ENCODE data around the gene HOXB7.

Gene HOXB7

DNA sequence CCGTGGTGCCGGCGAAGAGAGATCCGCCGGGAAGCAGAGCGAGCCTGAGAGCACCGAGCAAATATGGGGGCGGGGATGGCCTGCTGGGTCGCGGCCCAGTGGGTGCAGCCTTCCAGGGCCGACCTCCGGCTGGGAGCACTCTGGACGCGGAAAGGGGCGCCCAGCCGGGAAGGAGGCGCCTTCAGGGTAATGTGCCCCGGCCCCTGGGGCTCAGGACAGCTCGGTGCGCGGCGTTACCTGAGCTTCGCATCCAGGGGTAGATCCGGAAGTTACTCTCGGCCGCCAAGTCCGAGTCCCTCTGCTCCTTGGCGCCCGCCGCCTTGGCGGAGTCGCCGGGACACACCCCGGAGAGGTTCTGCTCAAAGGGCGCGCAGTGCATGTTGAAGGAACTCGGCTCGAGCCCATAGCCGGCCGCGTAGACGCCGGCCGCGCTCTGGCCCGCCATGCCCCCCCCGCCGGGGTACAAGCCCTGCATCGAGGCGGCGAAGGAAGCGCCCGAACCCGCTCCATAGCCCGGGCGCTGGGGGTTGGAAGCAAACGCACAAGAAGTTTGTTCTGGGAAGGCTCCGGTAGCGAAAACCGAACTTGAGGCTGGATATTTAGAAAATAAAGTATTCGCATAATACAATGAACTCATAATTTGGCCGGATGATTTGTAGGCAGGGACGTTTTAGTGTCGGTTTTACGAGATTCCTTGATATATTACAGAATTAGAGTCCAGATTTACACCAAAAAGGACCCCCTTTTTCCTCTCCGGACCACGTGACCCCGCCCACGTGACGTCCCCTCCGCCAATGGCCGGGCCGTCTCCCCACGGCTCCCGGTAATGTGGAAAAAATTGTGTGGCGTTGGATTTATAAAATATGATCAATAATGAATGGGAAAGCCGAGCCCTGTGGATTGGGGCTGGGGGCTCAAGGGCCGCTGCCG, at the start of gene HOXB7:
Gene HOXB7 (minus strand): TSS at position 736 of the 930 bp plus-strand sequence. CDS start 99 bp downstream, at position 637.
- peak; percentile 73 for DNase-seq

- DNase-seq, result no peak
Measured at GRCh38 chr17:48655913-48656312, 45.1 kb upstream of the HOXB7 start.

- DNase-seq, result no peak
Measured at GRCh38 chr17:48649741-48650140, 38.9 kb upstream of the HOXB7 start.

DNA sequence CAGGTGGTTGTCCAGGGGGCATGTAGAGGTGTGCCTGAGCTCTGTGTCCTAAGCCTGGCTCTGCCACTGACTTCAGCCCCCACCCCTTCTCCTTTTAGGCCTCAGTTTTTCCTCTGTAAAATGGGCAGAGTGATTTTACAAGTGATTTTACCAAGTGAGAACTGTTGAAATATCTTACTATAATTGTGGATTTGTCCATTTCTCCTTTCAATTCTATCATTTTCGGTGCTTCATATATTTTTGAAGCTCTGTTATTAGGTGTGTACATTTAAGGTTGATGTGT, 37.1 kb upstream of the HOXB7 start:
- DNase-seq, result no peak

DNA sequence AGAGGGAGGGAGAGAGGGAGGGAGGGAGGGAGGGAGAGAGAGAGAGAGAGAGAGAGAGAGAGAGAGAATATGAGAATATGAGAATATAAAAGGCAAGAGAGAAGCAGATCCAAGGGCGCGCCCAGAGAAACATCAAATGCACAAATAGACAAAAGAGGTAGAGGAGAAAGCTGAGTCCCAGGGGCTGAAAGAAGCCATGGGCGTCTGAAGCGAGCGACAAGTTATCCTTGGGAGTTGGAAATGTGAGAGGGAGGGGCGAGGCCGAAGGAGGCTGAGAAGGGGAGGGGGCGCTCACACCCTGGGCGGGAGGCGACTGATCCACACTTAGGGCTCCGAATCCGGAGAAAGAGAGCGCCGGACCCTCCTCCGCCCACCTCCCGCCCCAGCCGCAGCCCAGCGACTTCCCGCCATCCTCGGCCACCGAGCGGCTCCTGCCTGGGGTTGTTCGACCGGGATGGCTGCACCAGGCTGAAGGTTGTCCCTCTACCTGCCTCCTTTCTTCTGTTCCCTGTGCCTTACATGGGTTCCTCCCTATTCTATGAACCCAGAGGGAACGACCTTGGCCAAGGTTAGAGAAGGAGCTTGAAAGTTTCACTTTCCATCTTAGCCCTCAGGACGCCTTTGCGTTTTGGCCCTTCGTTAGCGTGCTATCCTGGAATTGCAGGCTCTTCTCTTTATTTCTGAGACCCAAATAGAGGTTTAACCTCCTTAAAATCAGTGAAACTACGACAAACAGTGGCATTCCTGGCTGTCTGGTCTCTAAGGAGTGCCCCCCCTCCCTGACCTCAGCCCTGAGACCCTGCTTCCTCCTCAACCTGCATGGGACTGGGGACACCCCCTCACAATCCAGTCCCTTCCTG, 36.5 kb upstream of the HOXB7 start:
- DNase-seq, result no peak

DNA sequence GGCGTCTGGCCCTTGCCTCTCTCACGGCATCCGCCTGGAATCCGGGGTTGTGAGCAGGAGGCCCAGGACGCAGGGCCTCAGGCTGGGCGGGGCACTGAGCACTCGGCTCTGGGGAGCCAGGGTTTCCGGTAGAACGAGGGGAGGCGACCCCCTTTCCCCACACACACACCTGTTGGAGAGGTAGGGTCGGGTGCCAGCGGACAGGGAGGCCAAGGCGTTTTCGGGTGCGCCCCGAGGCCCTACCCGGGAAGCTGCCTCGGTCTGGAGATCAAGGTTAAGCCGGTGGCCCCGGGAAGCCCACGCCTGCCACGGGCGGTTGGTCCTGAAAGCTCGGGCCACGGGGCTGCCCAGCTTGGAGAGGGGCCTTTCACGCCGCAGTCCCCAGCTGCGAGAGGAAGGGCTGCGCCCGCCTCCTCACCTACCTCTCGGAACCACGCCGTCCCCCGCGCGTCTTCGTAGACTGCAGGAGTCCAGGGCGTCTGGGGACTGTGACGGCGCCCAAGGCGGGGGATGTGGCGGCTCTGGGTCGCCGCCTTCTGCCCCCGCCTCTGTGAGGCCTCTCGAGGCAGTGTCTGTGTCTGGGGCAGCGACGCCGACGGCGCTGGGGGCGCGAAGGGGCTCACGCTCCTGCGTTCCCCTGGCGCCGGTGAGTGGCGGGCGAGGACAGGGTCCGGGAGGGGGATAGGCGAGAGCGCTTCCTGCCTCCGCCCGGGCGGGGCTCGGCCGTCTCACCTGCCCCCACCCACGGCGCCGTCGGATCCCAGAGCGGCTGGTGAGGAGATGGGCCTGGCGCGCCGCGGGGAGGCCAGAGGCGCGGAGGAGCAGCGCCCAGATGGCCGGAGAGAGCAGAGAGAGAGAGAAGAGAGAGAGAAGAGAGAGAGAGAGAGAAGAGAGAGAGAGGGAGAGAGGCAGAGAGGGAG, 35.6 kb upstream of the HOXB7 start:
- DNase-seq, result peak; percentile 15

DNA sequence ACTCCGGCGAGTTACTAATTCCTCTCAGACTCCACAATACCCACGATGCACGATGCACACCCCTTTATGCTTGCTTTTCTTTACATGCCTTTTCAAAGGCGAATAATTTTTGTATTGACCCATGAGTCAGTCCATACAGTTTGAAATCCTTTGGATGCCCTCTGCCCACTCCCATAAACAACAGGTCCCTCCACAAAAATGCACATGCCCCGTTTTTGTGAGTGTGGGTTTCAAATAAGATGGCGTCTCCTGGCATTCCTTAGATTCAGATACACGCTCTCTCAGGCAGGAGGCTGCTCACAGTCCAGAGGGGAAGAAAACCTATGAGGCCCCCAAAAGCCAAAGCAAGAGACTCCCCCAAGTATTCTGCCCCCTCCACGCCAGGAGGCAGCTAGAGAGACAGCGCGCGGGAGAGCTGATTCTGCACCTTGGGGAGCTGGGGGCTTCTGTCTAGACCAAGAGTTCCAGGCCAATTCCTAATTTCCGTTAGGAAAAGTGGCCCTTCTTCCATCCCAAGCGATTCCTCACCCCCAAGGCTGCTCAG, 34.9 kb upstream of the HOXB7 start:
- DNase-seq, result no peak

GRCh38 chr17:48644910-48645557, 34.2 kb upstream of the HOXB7 start:
- DNase-seq, result no peak

DNA sequence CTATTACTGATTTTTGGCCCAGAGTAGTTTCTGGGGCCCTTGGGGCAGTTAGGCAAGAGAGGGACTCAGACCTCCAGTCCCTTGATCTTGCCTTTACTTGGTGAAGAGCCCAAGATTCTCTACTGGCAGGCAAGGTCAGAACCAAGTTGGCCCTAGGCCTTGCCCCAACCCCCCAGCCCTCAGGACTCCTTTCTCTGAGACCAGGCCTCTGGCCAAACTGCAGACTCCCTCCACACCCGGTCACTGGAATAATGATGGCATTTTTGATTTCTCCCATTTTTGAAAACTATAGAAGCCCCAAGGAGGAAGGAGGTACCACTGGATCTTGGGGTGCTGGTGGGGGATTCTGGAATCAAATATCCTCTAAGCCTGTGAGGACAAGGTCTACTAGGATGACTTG, 33.3 kb upstream of the HOXB7 start:
- DNase-seq, result no peak

GRCh38 chr17:48643697-48644012, 32.8 kb upstream of the HOXB7 start:
- DNase-seq, result no peak

- no peak for DNase-seq
Measured at GRCh38 chr17:48642843-48643696, 32.3 kb upstream of the HOXB7 start.

GRCh38 chr17:48642059-48642842, 31.4 kb upstream of the HOXB7 start:
- DNase-seq, result no peak

DNA sequence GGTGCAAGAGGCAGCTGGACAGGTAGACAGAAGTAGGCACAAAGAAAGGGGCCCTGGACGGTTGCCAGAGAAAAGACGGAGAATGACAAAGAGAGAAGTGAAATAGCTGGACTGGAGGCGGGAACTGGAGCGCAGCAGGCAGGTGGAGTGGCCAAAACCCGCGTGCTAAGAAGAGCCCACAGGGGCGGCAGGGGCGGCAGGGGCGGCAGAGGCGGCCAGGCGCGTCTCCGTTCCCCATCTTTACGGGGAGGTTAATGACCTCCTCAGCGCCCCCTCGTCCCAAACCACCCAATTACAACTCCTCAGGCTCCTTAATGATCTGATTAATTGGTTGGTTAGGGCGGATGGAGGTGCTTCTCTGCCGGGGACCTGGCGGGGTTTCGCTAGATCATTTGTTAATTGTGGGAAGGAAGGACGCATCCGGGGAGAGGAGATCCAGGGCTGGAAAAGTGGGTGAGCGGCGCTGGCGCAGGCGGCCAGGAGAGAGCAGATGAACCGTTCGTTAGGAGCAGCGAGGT, 30.8 kb upstream of the HOXB7 start:
- no peak for DNase-seq

GRCh38 chr17:48640858-48641180, 30.0 kb upstream of the HOXB7 start:
- DNase-seq, result no peak

- no peak for DNase-seq
Measured at GRCh38 chr17:48639982-48640857, 29.4 kb upstream of the HOXB7 start.

DNA sequence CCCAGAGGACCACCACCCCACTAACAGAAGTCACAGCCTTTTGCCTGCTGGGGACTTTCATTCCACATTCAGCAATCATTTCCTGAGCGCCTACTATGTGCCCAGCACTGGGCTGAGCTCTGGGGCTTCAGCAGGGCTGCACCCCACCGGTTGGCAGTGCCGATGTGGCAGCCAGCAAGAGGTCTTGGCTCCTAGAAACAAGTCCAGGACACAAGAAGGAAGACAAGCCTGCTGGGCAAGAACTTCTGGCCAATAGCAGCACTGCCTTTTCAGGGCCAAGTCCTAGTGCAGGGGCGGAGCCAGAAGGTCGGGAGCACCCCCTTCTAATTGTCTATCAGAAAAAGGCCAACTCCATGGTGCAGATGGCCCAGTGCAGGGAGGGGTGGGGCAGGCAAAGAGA, 28.3 kb upstream of the HOXB7 start:
- DNase-seq, result no peak

DNA sequence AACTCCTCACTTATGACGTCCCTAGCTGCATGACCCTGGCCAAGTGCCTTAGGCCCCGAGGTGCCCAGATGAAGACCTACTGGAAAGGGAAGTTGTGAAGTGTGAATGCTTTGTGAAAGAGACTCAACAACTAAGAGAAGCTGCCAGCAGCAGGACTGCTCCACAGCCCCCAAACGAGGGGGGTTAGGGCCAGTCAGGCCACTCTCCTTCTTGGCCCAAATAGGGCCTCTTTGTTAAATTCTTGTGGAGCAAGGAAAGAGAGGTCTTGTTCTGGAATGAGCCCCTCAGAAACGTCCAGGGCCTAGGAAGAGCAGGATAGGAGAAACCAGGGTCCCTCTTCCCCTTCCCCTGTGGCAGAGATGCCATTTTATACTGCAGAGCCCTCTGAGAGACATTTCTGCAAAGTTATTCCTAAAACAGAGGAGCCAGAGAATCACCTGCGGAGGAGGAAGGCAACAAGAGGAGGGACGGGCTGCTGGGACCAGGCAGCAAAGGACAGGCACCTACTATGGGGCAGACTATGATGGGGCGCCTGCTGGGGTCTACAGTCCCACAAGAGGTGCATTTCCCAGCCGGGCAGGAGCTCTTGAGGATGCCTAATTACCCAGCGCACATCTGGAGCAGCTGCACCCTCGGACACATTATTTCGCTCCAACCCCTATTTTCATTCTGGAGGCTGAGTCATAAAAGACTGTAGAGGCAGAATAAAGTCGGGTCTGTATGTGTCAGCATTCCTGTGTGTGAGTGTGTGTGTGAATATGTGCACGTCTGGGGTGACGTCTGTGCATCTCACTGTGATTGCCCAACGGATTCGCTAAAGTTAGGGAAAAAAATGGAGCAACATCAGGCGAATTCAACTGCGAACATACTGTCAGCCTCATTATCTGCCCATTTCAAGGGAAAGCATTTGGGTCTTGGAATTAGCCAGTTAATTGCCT, 26.8 kb upstream of the HOXB7 start:
- DNase-seq, result no peak

All from stimulated activated CD4-positive, alpha-beta T cell treated with anti-CD3 and anti-CD28 coated beads, Interleukin-4, amount 100 ng/mL, for 24 hours (primary cell).